AG09319 (cell line): ENCODE data around the gene PAOX.

Source experiments
- DNase-seq: peaks from one replicate; pipeline ENCODE4 v3.0.0-alpha.2; 2010; ENCODE audit warnings: low read depth; ENCODE audit errors: extremely low read depth
- CTCF ChIP-seq: IDR thresholded peaks from 2 replicates; pipeline ENCODE4 v1.5.1; 2011; ENCODE audit warnings: low read depth, mild to moderate bottlenecking, inconsistent platforms, low read length, moderate library complexity

The PAOX gene

DNA sequence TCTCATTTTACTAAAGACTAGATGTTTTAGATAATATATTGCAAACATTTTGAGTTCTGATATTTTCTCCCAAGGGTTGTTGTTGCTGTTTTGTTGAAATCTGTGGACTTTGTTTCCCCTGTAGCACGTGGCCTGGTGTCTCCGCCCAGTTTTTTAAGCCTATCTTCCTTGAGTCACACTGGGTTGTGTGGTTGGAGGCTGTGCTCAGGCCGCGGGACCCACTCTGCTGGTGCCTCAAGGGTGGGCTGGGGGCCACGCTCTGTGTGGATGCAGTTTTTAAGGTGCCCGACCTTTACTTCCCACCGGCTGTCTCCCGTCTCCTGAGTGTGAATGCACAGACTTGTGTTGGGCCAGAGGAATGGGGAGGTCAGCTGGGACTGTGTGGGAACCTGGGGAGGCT, 36.1 kb upstream of the PAOX start:
- DNase-seq, result no peak
- TF ChIP-seq CTCF, result no peak

DNA sequence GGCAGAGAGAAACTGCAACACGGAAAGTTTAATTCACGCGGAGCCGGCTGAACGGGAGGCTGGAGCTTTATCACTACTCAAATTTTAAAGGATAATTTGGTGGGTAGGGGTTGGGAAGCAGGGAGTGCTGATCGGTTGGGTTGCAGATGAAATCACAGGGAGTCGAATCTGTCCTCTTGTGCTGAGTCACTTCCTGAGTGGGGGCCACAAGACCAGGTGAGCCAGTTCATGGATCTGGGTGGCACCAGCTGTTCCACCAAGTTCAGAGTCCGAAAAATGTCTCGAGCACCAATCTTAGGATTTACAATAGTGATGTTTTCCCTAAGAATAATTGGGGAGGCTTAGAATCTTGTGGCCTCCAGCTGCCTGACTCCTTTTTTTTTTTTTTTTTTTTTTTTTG, 35.5 kb upstream of the PAOX start:
- no peak for TF ChIP-seq CTCF
- no peak for DNase-seq

DNA sequence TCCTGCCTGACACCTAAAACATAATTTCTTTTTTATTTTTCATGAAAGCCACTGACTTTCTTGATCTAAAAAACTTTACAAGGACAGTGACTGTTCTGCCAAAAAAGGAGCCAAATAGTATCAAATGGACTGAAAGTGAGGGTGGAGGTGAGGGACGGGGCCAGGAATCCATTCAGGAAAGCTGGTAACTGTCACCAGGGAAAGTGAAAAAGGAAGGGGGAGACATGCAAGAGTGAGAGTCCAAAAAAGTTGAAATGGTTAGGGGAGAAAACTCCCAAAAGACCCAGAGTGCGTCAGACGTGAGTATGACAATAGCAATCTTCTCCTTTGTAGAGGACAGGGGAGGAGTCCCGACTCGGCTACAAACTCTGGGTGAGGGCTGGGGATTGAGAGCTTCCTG, 34.8 kb upstream of the PAOX start:
- DNase-seq, result no peak
- TF ChIP-seq CTCF, result no peak

- TF ChIP-seq CTCF, result no peak
- DNase-seq, result no peak
Observed at GRCh38 chr10:133346413-133346812, 32.6 kb upstream of the PAOX start.

DNA sequence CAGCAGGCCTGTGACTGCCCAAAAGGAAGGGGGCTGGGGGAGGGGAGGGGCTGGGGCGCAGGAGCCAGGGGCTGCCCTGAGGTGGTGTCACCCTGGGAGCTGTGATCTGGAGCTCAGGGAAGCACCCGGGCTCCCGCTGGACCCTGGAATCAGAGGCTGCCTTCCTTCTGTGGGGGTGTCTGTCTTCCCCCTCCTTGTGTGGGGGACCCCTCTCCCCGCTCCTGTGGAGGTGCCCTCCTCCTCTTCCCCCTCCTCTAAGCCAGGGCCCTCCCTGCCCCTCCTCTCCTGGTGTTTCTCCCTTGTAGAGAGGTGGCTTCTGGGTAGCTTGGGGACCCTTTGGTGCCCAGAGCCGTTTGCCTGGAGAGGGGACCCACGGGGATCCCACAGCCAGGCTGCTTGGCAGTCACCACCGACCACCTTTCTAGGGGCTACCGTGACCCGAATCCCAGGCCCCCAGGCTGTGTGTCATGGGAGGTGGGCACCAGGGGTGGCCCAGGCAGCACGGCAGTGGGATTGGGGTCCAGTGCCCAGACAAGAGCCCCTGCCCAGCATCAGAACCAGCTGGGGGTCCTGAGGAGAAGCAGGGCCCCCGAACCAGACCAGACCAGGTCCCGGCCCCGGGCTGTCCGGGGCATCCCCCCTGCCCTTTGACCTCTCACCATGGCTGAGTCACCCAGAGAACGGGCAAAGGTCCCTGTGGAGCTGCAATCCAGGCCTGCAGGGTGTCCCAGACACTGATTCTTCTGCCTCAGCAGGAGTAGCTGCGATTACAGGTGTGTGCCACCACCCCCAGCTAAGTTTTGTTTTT, 31.1 kb upstream of the PAOX start:
- no peak for DNase-seq
- TF ChIP-seq CTCF, result no peak

- no peak for DNase-seq
- no peak for TF ChIP-seq CTCF
Observed at GRCh38 chr10:133349160-133349568, 29.9 kb upstream of the PAOX start.

DNA sequence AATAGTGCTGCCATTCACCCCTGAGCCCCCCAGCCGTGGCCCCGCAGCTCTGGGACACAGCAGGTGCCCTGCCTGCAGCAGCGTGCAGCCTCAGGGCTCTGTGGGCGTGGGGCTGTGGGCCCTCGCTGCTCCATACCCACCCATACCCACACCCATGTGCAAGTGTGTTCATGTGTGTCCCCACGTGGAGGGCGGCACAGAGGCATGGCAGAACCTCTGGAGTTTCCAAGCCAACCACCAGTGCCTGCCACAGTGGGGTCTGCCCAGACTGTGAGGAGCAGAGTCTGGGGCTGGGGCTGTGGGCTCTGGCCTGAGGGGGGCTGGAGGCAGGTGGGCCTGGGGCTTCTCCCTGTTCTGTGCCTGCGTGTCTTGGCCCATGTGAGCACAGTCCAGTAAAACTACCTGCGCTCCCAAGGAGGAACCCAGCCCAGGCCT, 29.5 kb upstream of the PAOX start:
- no peak for TF ChIP-seq CTCF
- no peak for DNase-seq
